ENCODE measurements around the gene AOPEP.

The AOPEP gene

DNA sequence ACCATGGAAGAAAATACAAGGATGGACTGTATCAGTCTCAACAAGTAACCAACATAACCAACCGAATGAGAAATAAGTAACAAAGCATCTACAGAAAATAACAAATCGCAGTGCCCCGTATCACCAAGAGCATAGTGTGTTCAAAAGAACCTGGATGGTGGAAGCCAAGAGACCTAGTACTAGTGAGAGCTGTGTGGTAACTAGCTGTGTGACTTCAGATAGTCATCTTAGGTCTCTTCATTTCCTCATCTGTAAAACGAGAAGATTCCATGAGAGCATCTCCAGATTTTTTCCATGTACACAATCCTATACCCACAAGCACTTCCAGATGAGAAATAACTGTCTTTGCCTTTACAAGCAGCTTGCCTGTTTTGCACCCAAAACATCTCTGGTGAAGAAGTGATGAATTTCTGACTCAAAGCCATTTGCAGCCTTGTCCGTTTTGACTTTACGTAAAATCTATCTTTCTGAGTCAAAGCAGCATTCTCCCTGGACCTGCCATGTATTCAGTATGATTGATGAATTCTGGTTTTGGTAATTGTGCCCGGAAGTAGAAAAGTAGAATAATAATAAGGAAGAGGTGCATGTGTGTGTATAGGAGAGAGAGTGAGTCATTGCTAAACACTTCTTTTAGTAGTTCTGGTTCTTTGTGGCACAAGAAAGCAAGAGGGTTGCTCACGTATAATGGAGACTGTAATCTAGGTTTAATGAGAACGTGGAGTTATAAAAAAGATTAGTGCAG lies 41.0 kb downstream of the AOPEP start:
- DNase-seq: no peak

DNA sequence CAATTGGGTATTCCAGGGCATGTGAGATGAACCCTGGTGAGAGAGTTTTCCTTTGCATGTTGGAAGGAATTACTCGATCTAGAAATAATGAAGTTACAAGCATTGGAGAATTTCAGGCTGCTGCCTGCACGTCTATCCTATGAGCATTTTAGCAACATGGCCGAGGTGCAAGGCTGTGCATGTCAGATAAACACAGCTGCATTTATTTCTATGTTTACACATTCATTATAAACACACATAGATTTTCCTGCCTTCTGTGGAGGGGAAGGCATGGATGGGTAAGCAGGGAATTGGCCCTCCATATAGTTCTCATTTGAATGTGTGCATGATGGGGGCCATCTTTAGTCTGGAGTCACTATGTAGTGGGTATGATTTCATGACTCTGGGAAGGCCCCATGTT lies 42.3 kb downstream of the AOPEP start:
- DNase-seq: no peak

DNA sequence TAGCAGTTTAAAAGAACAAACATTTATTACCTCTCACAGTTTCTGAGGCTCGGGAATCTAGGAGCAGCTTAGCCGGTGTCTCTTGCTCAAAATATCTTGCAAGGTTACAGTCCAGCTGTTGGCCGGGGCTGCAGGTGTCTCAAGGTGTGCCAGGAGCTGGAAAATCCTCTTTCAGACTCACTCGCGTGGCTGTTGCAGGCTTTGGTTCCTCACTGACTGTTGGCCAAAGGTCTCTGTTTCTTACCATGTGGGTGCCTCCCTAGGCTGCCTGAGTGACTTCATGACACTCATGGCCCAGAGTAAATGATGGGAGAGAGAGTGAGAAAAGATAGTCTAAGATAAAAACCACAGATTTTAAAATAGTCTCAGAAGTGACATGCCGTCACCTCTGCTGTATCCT lies 43.8 kb downstream of the AOPEP start:
- no peak for DNase-seq

DNA sequence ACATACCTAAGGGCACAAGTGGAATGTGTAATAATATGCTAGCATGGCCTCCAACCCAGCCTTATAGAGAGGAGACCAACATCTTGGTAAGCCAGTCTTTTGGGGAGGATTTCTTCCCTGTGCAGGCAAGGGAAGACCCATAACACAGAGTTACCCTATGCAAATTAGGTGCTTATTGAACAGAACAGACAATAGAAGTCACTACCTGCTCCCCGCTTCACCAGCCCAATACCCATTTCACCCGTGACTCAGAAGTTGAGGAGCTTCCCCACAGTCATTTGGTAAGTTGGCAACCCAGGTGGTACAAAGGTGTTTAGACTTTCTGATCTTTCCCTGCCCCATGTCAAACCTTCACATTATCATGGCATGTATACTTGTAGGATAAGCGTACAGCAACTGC lies 44.6 kb downstream of the AOPEP start:
- no peak for DNase-seq

DNA sequence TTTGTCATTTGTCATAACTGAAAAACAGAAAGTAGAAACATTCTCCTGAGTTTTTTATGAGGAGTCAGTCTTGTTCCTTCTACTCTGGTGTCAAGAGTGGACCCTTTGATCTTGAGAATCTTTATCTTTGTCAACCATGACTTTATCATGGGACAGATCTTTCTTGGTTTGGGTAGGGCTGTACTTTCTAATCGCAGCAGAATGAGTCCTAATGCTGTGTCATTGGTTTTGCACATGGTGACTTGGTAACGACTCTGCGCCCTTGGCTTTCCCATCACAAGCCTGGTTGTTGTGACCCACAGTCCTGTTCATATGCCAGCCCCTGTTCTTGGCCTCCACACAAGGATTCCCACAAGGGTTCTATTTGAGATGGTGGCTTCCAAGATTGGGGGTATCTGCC lies 45.6 kb downstream of the AOPEP start:
- no peak for DNase-seq

DNA sequence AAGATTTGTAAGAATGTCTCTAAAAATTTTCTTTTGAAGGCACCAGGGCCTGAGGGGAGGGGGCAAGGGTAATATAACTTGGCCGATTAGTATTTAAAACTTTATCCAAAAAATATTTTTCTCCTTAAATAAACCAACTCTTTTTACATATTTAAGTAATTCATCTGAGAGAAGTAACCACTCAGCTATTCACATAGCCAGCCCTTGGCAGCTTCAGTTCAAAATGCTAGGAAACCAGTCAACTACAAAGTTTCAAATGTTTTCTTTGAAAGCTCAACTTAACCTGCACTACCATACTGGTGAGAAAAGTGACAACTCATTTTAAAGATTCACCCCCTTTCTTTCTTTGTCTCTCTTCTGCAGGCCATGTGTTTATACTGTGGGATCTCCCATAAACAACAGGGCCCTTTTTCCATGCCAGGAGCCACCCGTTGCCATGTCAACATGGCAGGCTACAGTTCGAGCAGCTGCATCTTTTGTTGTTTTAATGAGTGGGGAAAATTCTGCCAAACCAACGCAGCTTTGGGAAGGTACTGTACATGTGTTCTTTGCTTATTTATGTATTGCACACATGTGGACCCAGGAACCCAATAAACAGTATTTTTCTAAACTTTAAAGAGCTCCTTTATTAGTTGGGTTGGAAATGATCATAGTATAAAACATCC lies 46.3 kb downstream of the AOPEP start:
- no peak for DNase-seq

DNA sequence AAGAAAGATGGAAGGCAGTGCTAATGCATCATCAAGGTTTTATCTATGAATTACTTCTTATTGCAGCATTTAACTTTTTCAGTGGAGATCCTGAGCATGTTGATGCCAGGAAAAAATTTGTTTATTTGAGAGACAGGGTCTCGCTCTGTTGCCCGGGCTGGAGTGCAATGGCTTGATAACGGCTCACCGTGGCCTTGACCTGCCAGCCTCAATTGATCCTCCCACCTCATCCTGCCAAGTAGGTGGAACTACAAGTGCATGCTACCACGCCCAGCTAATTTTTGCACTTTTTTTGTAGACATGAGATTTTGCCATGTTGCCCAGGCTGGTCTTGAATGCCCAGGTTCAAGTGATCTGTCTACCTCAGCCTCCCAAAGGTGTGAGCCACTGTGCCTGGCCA lies 47.2 kb downstream of the AOPEP start:
- no peak for DNase-seq

DNA sequence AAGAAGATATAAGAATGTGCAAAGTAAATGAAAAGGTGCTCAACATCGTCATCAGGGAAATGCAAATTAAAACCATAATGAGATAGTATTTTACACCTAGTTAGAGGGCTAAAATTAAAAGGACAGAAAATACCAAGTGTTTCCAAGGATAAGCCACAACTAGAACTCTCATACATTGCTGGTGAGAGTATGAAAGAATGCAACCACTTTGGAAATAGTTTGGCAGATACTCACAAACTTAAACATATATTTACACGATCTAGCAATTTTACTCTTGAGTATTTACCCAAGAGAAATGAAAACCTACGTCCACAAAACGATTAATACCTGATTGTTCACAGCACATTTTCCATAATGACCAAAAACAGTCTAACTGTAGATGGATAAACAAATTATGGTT lies 51.5 kb downstream of the AOPEP start:
- no peak for DNase-seq

DNA sequence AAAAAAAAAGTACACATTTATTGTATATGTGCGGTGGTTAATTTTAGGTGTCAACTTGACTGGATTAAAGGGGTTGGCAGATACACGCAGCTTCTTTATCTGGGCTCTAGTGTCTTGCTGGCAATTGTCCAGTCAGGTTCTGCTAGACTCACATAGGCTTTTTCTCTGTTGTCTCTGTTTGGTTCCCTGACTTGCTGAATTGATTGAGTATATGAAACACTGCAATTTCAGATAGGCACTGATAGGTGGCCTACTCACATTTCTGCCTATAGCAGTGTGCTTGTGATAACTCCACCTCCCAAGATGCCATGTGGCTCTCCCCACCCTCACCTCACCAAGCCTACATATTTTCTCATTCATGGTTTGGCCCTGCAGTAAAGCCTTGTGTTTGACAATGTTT lies 52.5 kb downstream of the AOPEP start:
- no peak for DNase-seq

DNA sequence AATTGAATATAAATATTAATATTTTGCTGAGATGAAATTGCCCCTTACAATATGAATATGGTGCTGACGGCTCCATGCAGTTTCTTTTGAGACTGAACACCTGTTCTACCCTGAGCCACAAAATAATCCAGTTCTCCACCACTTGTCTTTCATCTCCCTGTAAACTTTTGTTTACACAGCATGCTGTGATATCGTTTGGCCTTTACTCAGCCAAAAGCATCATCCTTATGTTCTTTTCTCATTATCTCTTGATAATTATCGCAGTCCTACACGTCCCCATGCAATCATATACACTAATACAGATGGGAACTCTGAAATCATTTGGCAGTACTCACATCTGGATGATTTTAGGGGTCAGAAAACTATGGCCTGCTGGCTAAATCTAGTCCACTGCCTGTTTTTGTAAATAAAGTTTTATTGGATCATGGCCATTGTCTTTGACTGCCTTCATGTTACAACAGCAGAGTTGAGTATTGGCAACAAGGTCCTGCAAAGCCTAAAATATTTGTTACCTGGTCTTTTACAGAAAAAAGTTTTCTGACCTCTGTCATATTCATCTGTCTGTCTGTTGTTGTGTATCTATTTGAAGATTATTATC lies 53.3 kb downstream of the AOPEP start:
- DNase-seq: no peak

DNA sequence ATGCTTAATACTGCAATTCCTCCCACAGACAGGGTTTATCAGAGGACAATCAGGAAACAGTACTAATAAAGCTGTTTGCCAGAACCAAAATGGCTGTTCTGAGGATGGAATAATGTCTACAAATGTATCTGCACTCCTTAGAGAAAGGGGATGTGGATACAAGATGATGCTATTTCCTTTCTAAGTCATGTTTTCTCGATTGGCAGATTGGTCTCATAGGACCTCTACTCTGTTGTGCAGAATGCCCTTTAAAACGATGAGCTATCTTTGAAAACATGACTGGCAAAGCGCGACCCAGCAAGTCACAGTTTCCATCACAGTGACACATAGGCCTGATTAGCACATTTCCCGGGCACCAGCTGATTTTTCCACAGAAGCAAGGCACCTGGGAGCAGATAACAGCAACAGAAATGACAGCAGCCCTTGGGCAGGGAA lies 54.0 kb downstream of the AOPEP start:
- no peak for DNase-seq

DNA sequence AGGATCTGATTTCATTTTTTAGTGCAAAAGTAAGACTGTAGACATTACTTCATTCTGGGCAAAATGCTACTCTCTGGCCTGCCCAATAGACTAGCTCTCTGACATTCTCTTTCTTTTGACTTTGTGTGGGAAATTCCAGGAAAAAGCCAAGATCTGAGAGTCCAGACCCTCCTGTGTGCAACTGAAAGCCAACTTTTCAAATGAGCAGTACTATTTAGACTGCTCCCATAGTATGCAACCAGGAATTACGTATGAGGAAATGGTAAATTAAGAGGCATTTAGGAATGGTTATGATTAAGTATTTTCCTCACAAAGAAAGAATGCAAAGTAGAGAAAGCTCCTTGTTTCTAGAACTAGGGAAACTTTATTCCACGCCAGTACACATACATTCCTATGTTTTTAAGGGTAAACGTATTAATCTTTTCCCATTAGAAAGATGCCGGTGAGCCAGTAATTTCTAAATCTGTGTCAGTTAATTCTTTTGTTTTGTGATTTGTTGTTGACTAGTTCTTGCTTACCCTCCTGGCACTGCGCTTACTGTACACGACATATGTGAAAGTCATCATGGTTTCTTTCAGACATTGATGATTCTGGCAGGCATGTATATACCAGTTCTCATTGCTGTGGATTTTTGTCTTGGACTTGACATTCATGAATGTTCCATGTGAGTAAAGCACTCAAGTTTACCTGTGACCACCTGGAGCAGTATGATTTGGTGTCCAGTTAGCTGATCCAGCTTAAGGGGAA lies 56.0 kb downstream of the AOPEP start:
- DNase-seq: no peak

DNA sequence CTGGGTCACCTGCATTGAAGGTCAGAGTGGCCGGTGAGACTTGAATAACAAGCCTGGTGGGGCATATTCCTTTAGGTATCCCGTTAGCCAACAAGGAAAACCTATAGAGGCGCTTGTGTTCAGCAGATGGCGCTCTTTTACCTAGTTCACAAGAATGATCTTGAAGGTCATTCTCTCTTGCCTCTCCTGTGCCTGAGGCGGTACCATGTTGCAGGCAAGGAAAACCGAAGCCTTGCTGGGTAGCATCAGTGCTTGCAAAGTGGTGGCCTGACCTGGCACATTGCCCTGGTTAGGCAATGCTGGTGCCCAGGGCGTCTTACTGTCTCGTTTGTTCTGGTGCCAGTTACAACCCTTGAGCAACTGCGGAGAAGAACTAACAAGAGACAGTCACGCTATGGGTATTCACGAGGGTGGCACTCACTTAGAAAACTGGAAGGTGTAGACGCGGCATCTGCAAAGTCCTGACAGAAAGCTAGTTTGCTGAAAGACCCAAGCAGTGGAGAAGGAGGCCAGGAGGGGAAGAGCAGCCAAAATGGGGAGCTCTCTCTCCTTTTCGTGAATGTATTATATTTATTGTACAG lies 56.7 kb downstream of the AOPEP start:
- DNase-seq: peak; percentile 8 to 57

DNA sequence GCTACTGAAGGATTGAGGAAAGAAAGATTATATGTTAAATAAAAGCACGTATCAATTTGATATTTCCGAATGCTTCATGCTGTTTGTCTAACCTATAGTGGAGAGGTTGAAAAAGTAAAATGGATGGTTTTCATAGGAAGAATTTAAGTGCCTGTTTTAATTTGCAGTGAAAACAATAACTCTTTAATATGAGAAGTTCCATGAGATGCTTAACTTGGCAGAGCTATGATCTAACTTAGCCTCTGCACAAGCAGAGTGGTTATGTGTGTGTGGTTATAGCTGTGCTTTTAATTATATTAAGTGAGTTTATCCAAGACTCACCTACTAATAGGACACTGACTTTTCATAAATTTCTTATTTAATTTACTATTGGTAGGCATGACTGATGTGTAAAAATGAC lies 57.4 kb downstream of the AOPEP start:
- no peak for DNase-seq

DNA sequence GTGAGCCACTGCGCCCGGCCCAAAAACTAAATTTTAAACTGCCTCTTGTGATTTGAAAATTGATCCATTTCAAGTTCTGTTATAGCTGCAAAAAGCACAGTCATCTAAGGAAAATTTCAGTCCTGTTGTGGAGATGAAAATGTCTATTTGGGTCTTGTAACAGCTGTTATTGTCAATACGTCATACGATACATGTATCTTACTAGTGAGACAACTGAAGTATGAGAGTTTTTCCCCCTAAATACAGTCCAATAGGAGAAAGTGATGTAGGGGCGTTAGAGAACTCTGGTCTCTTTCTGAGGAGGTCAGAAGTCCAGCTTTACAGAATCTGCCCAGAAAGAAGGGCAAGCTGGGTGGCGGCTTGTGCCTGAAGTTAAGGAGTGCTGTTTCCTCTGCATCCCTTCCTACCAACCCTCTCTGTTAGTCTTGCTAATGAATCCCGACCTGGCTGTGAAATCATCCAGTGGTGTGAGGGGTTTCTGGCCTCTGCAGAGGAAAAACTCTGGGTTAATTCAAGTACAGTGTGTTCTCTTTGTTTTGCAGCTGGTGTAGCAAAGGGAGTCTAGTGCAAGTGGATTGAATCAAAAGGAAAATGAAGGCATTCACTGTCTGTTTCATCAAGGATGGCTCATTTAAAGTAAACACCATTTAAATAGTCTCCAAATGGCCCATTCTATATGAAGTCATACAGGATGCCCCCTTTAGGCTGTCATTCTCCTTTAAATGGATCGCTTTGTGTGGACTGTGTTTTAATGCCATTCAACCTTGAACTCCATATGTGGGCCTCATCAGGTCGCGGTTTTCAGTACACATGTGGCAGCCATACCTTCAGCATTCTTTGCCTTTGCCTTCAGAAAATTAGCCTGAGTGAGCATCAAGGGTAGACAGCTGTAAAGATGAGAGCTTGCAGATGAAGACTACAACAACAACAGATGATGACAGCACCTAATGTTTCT lies 59.0 kb downstream of the AOPEP start:
- DNase-seq: no peak

DNA sequence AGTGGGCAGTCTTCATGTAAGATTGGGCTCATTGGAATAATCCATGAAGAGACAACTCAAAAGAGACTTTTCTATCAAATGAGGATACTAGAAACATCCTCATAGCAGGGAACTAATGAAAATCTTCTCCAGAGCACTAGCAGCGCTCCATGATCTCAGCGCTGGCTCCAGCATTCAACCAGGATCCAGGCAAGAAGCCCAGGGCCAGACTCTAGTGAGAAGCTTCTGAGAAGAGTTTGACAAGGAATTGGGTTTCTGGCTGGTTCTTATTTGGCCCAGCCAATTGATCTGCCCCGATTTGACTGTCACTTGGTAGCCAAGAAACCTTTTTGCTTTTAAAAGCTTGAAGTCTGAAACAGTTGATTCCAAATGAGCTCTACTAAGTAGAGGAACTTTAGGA lies 60.1 kb downstream of the AOPEP start:
- DNase-seq: no peak

DNA sequence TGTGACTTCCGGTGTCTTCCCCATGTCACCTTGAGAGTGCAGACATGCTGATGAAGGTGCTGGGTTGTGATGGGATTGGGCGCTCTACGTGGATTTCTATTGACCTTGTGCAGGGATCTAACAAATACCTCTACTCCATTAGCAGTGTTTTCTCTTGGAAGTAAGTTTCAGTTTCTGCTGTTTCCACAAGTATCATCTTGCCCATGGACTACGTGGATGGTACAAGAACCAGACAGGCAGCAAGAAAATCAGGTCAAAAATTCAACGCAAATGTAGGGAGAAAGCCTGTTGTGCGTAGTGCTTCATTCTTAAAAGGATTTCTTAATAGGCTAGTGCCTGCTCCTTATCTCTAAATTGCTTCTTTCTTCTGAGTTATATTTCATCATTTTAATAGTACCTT lies 60.8 kb downstream of the AOPEP start:
- no peak for DNase-seq

DNA sequence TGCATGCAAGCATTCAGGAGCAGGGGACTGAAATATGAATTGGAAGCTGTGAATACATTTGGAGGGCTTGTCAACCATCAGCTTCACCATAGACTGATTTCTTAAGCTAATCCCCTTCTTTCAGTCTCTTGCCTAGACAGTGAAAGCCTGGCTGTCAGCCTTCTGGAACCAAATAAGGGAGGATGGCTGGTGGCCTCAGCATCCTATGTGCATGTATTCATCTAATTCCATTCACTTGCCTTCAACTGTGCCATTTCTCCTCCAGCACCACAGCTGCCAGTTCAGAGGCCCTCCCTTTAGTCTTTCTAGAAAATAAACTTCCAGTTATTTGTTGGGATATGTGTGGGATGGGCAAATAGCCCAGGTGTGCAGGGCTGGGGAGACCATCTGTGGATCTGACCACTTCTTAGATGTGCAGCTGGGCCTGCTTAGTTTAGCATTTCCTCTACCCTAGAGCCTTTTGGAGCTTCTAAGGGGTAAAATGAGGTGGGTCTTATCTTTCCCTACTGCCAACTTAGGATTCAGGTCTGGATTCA lies 62.1 kb downstream of the AOPEP start:
- DNase-seq: no peak

DNA sequence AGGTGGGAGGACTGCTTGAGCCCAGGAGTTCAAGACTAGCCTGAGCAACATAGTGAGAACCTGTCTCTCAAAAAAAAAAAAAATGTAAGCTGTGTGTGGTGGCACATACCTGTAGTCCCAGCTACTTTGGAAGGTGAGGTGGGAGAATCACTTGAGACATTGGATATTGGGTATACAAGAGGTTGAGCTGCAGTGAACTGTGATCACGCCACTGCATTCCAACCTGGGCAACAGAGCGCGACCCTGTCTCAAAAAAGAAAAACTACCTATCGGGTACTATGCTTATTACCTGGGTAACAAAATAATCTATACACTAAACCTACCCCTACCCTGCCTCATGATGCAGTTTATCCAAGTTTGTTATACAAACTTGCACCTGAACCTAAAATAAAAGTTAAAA lies 64.9 kb downstream of the AOPEP start:
- DNase-seq: no peak

DNA sequence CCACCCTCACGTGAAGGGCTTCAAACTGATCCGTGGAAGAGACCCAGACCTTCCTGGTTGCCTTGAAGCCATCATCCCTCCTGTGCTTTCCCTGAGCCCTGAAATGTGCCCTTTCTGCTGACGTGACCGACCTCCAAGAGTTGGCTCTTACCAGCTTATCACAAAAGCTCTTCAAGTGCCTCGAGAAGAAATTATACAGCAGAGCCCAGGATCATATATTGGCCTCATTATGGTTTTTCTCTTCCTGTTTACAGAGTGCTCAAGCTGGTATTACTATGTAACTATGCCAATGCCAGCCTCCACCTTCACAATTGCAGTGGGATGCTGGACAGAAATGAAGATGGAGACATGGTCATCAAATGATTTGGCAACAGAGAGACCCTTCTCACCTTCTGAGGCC lies 66.0 kb downstream of the AOPEP start:
- no peak for DNase-seq

DNA sequence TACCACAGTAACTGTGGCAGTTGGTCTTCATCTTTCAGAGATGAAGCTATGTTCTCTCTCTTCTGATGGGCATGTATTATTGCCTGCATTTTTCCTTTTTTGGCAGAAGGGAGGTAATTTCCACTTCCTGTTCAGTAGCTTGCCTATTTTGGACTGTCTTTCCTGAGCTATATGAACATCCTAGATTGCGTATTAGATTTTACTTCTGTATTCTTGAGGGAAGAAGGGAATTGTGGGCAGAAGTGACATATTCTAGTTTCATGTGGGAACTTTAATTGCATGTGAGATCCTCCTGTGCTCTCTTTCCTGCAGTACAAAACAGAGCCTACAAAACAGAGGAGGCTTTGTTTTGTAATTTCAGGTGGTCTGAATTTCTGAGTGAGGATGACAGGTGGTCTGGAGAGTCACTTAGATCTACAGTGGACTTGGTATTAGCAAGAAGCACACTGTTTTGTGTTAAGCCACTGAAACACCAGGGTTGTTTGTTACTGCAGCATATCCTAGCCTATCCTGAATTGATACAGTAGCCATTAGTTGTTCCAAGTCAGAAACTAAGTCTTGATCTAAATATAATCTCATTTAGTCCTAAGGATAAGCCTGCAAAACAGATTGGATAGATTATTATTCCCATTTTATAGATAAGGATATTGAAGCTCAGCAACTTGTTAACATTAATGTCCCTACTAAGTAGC lies 68.1 kb downstream of the AOPEP start:
- no peak for DNase-seq

All from cerebellar nuclear complex (tissue), 1 donor.